H9 (cell line): Measurements from ENCODE around the gene LRRC45. TPM values are rescaled to one million over a fixed set of nuclear protein-coding genes. Genes with fewer than 3 reads are reported as not detected.

Source experiments
- DNase-seq: peaks from one replicate; pipeline ENCODE4 v3.0.0-alpha.2; 2017
- H2AFZ ChIP-seq: one replicate; pipeline ENCODE4 v1.6.1; 2013; ENCODE audit warnings: mild to moderate bottlenecking, low read length, control low read depth, moderate library complexity
- H2AK5ac ChIP-seq: 2 replicates; pipeline ENCODE4 v1.6.1; 2013; ENCODE audit warnings: low read length, control low read depth, mixed read lengths; ENCODE audit not compliant: insufficient read length
- H2BK120ac ChIP-seq: one replicate; pipeline ENCODE4 v1.6.1; 2013; ENCODE audit warnings: low read depth, mild to moderate bottlenecking, low read length, control low read depth, inconsistent platforms; ENCODE audit not compliant: poor library complexity, severe bottlenecking
- H2BK12ac ChIP-seq: 2 replicates; pipeline ENCODE4 v1.6.1; 2013; ENCODE audit warnings: low read length, control low read depth, mixed read lengths, low read depth; ENCODE audit not compliant: insufficient read length
- H2BK15ac ChIP-seq: 2 replicates; pipeline ENCODE4 v1.6.1; 2013; ENCODE audit warnings: low read depth, low read length, control low read depth
- H2BK20ac ChIP-seq: one replicate; pipeline ENCODE4 v1.6.1; 2013; ENCODE audit warnings: low read depth, mild to moderate bottlenecking, low read length, control low read depth, inconsistent platforms; ENCODE audit not compliant: poor library complexity, severe bottlenecking
- H2BK5ac ChIP-seq: 2 replicates; pipeline ENCODE4 v1.6.1; 2013; ENCODE audit warnings: low read length, control low read depth, mixed read lengths; ENCODE audit not compliant: insufficient read length
- H3K14ac ChIP-seq: 2 replicates; pipeline ENCODE4 v1.6.1; 2013; ENCODE audit warnings: low read length, control low read depth; ENCODE audit not compliant: insufficient read depth
- H3K18ac ChIP-seq: 2 replicates; pipeline ENCODE4 v1.6.1; 2013; ENCODE audit warnings: low read depth, mild to moderate bottlenecking, mixed read lengths, low read length, control low read depth; ENCODE audit not compliant: insufficient read length
- H3K23ac ChIP-seq: 2 replicates; pipeline ENCODE4 v1.6.1; 2013; ENCODE audit warnings: low read length, control low read depth, mixed read lengths, low read depth; ENCODE audit not compliant: insufficient read length
- H3K23me2 ChIP-seq: 2 replicates; pipeline ENCODE4 v1.6.1; 2013; ENCODE audit warnings: low read depth, mild to moderate bottlenecking, mixed read lengths, low read length, control low read depth; ENCODE audit not compliant: insufficient read length, poor library complexity, severe bottlenecking
- H3K27ac ChIP-seq: 2 replicates; pipeline ENCODE4 v1.5.1; 2013; ENCODE audit warnings: low read length, control low read depth, mixed read lengths, low read depth; ENCODE audit not compliant: insufficient read length
- H3K27me3 ChIP-seq: 2 replicates; pipeline ENCODE4 v1.6.1; 2013; ENCODE audit warnings: low read length, control low read depth, inconsistent platforms; ENCODE audit not compliant: insufficient read depth
- H3K4ac ChIP-seq: 2 replicates; pipeline ENCODE4 v1.6.1; 2013; ENCODE audit warnings: low read depth, mild to moderate bottlenecking, control low read depth, inconsistent platforms, low read length, moderate library complexity
- H3K4me1 ChIP-seq: 2 replicates; pipeline ENCODE4 v1.6.1; 2013; ENCODE audit warnings: low read length, control low read depth, inconsistent platforms; ENCODE audit not compliant: insufficient read depth
- H3K4me2 ChIP-seq: 2 replicates; pipeline ENCODE4 v1.6.1; 2013; ENCODE audit warnings: low read length, control low read depth, mixed read lengths; ENCODE audit not compliant: insufficient read length, insufficient read depth
- H3K56ac ChIP-seq: 2 replicates; pipeline ENCODE4 v1.6.1; 2013; ENCODE audit warnings: low read depth, mild to moderate bottlenecking, mixed read lengths, low read length, control low read depth; ENCODE audit not compliant: insufficient read length
- H3K79me1 ChIP-seq: 2 replicates; pipeline ENCODE4 v1.6.1; 2013; ENCODE audit warnings: low read depth, mild to moderate bottlenecking, moderate library complexity, low read length, control low read depth, inconsistent platforms; ENCODE audit not compliant: insufficient read depth, poor library complexity, severe bottlenecking
- H3K79me2 ChIP-seq: 2 replicates; pipeline ENCODE4 v1.6.1; 2013; ENCODE audit warnings: low read length, control low read depth, inconsistent platforms; ENCODE audit not compliant: insufficient read depth
- H3K9ac ChIP-seq: 2 replicates; pipeline ENCODE4 v1.6.1; 2013; ENCODE audit warnings: low read length, control low read depth, mixed read lengths; ENCODE audit not compliant: insufficient read length; ENCODE audit errors: extremely low read depth
- H3K9me3 ChIP-seq: one replicate; pipeline ENCODE4 v1.6.1; 2013; ENCODE audit warnings: low read depth, low read length, inconsistent platforms; ENCODE audit not compliant: control insufficient read depth
- H3T11ph ChIP-seq: one replicate; pipeline ENCODE4 v1.6.1; 2013; ENCODE audit warnings: mild to moderate bottlenecking, low read length, control low read depth, inconsistent platforms
- H4K20me1 ChIP-seq: one replicate; pipeline ENCODE4 v1.6.1; 2013; ENCODE audit not compliant: control insufficient read depth, insufficient read length, insufficient read depth
- H4K5ac ChIP-seq: 2 replicates; pipeline ENCODE4 v1.6.1; 2013; ENCODE audit warnings: low read depth, mild to moderate bottlenecking, mixed read lengths, low read length, control low read depth; ENCODE audit not compliant: insufficient read length
- H4K8ac ChIP-seq: replicated peaks from 2 replicates; pipeline ENCODE4 v1.6.1; 2013; ENCODE audit warnings: low read length, control low read depth, mixed read lengths, low read depth; ENCODE audit not compliant: insufficient read length
- H4K91ac ChIP-seq: 2 replicates; pipeline ENCODE4 v1.6.1; 2013; ENCODE audit warnings: low read depth, mild to moderate bottlenecking, moderate library complexity, mixed read lengths, low read length, control low read depth; ENCODE audit not compliant: insufficient read length
- H3K27ac Mint-ChIP-seq, 3 experiments: 2 replicates in 2 of 3; 3 replicates in 1 of 3; pipeline ENCODE4 v1.8.0; 2020 to 2021; ENCODE audit warnings: mixed read lengths in 3 of 3, mild to moderate bottlenecking in 1 of 3, moderate library complexity in 1 of 3
- H3K27me3 Mint-ChIP-seq: 2 replicates; pipeline ENCODE4 v1.8.0; 2021; ENCODE audit warnings: low read depth, mild to moderate bottlenecking, moderate library complexity, mixed read lengths
- H3K36me3 Mint-ChIP-seq, 3 experiments: 2 replicates in 2 of 3; 3 replicates in 1 of 3; pipeline ENCODE4 v1.8.0; 2020 to 2021; ENCODE audit warnings: low read depth in 3 of 3, mixed read lengths in 3 of 3; ENCODE audit not compliant: insufficient read depth in 1 of 3
- H3K4me1 Mint-ChIP-seq, 2 experiments: 2 replicates each; pipeline ENCODE4 v1.8.0; 2020; ENCODE audit warnings: mixed read lengths in 2 of 2
- H3K4me3 Mint-ChIP-seq, 2 experiments: 2 replicates in 1 of 2; 3 replicates in 1 of 2; pipeline ENCODE4 v1.8.0; 2020 to 2021; ENCODE audit warnings: mild to moderate bottlenecking in 2 of 2, mixed read lengths in 2 of 2, moderate library complexity in 1 of 2
- H3K9me3 Mint-ChIP-seq, 2 experiments: 2 replicates in 1 of 2; 3 replicates in 1 of 2; pipeline ENCODE4 v1.8.0; 2020; ENCODE audit warnings: mild to moderate bottlenecking in 2 of 2, mixed read lengths in 2 of 2, moderate library complexity in 1 of 2
- CTCF ChIP-seq: fragments of 200-600 bp; sonication (generic); conservative IDR thresholded peaks from 3 replicates; pipeline ENCODE4 v1.8.0; 2021; ENCODE audit warnings: antibody characterized with exemption, mild to moderate bottlenecking
- WGBS: extraction: QIAGEN DNeasy Blood & Tissue Kit; methylation state at CpG from one replicate; pipeline ENCODE4 v1.1.7; 2013; ENCODE audit warnings: missing lambda C conversion rate, low lambda C conversion rate, mixed read lengths; ENCODE audit not compliant: insufficient read length; ENCODE audit errors: extremely low coverage; 5-methylcytosine and 5-hydroxymethylcytosine counted together
- total RNA-seq: library from RNA; stranded (reverse); gene quantifications from 2 replicates; pipeline ENCODE4 v1.2.1, GENCODE V29; 2021

Gene LRRC45
- total RNA-seq, 1 experiment from 2014 or later = 28.7 TPM

- Histone ChIP-seq H3K4ac (no peak overlapping the region), H4K8ac (no peak overlapping the region), H3K4me2 (no peak overlapping the region), H2AFZ (no peak overlapping the region), H4K5ac (no peak overlapping the region), H3K27ac (no peak overlapping the region), H3K4me1 (no peaks in the 10 kb centered on the region), H4K91ac (no peak overlapping the region), H3K27me3 (no peaks in the 10 kb centered on the region), H3K79me2 (no peaks in the 10 kb centered on the region), H3K23me2 (no peaks in the 10 kb centered on the region), H3K79me1 (no peaks in the 10 kb centered on the region), H3K18ac (no peak overlapping the region), H2BK15ac (no peak overlapping the region), H2AK5ac (no peak overlapping the region), H2BK12ac (no peak overlapping the region), H2BK120ac (no peak overlapping the region), H4K20me1 (no peaks in the 10 kb centered on the region), H3K9ac (no peak overlapping the region), H2BK5ac (no peak overlapping the region), H3T11ph (no peak overlapping the region), H3K14ac (no peak overlapping the region; the same call in 1 of the 2 replicates), H2BK20ac (no peak overlapping the region), H3K56ac (no peak overlapping the region), H3K9me3 (no peaks in the 10 kb centered on the region), H3K23ac (no peak overlapping the region)
- peaks cover 2 to 8% (median 3%) of the 10 kb centered on the region in 3 experiments; a peak in 4 of 7 replicates for H3K36me3 Mint-ChIP-seq
- no peaks in the 10 kb centered on the region for H3K9me3 Mint-ChIP-seq
- no peak for TF ChIP-seq CTCF
- H3K4me3 Mint-ChIP-seq = no peak overlapping the region
- WGBS = no CpG with 5 or more reads among the region's 28 CpGs
- DNase-seq = no peak
- no peaks in the 10 kb centered on the region for H3K27me3 Mint-ChIP-seq
- no peak overlapping the region; a peak in 1 of 7 replicates for H3K27ac Mint-ChIP-seq
- H3K4me1 Mint-ChIP-seq = 0 out of 4 replicates have a peak, but pooled peaks cover 0 to 5% of the 10 kb centered on the region in 2 experiments
These were observed 6.8 kb upstream of the LRRC45 start for GRCh38 chr17:82016061-82016874.
